Measurements from ENCODE around the gene PYGM.
A peak's percentile ranks its signal among the peaks of the same experiment; 100 is the strongest.

The PYGM gene

GRCh38 chr11:64791781-64792291 is 32.1 kb upstream of the PYGM start:
- no peak for DNase-seq (ENCODE audit: low read depth in 2 of 2)

GRCh38 chr11:64790205-64791095 is 30.7 kb upstream of the PYGM start:
- no peak for DNase-seq (ENCODE audit: low read depth in 2 of 2)

GRCh38 chr11:64789331-64790204 is 29.8 kb upstream of the PYGM start:
- DNase-seq (ENCODE audit: low read depth in 2 of 2), result no peak

GRCh38 chr11:64788321-64789215 is 28.8 kb upstream of the PYGM start:
- no peak for DNase-seq (ENCODE audit: low read depth in 2 of 2)

GRCh38 chr11:64787526-64788320 is 27.9 kb upstream of the PYGM start:
- no peak for DNase-seq (ENCODE audit: low read depth in 2 of 2)

GRCh38 chr11:64786308-64786707 is 26.5 kb upstream of the PYGM start:
- no peak for DNase-seq (ENCODE audit: low read depth in 2 of 2)

- DNase-seq (ENCODE audit: low read depth in 2 of 2), result no peak
These were observed 25.2 kb upstream of the PYGM start for GRCh38 chr11:64784813-64785581.

- DNase-seq (ENCODE audit: low read depth in 2 of 2), result peak; percentile 97
These were observed 18.9 kb upstream of the PYGM start, which contains the start of gene SF1 for GRCh38 chr11:64778473-64779298. Gene SF1, minus strand, starts transcription at chr11:64778542. Its CDS starts 150 bp downstream, at chr11:64778392.

- DNase-seq (ENCODE audit: low read depth in 2 of 2), result no peak
These were observed 18.4 kb upstream of the PYGM start for GRCh38 chr11:64778223-64778472.

- DNase-seq (ENCODE audit: low read depth in 2 of 2), result peak; percentile 64 to 74
These were observed 17.9 kb upstream of the PYGM start for GRCh38 chr11:64777449-64778222.

- no peak for DNase-seq (ENCODE audit: low read depth in 2 of 2)
These were observed 17.1 kb upstream of the PYGM start for GRCh38 chr11:64776875-64777274.

- DNase-seq (ENCODE audit: low read depth in 2 of 2), result no peak
These were observed 16.7 kb upstream of the PYGM start for GRCh38 chr11:64776425-64776824.

- no peak for DNase-seq (ENCODE audit: low read depth in 2 of 2)
These were observed 14.4 kb upstream of the PYGM start for GRCh38 chr11:64774144-64774543.

- no peak for DNase-seq (ENCODE audit: low read depth in 2 of 2)
These were observed 12.7 kb upstream of the PYGM start for GRCh38 chr11:64772303-64773018.

- no peak for DNase-seq (ENCODE audit: low read depth in 2 of 2)
These were observed 12.1 kb upstream of the PYGM start for GRCh38 chr11:64771861-64772260.

- DNase-seq (ENCODE audit: low read depth in 2 of 2), result no peak
These were observed 10.3 kb upstream of the PYGM start for GRCh38 chr11:64770120-64770519.

- DNase-seq (ENCODE audit: low read depth in 2 of 2), result no peak
These were observed 9.5 kb upstream of the PYGM start for GRCh38 chr11:64769283-64769682.

- DNase-seq (ENCODE audit: low read depth in 2 of 2), result no peak
These were observed 8.5 kb upstream of the PYGM start for GRCh38 chr11:64768300-64768694.
